GM12872 (cell line): ENCODE data around the gene PRDM16.

Experiments used
- CTCF ChIP-seq: IDR thresholded peaks from 3 replicates; pipeline ENCODE4 v1.5.1; 2011; ENCODE audit warnings: low read depth, mild to moderate bottlenecking, low read length, moderate library complexity; ENCODE audit not compliant: insufficient read depth

PRDM16 gene

DNA sequence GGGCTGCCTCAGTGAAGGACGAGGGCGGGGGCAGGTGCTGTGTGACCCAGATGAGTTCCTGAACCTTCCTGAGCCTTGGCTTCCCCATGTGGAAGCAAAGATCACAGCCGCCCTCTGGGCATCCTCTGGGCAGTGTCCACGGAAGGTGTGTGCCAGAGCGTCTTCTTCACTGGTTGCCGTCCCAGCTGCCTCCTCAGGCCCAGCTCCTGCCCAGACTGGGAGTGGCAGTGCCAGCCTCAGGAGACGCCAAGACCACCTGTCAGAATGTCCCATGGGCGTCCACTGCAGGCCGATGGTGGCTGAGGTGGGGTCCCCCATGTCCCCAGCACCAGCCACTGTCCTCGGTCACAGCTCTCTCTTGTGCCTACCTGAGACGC, 395.6 kb downstream of the PRDM16 start:
- TF ChIP-seq CTCF: no peak

GRCh38 chr1:3465091-3465934, 396.3 kb downstream of the PRDM16 start:
- no peak for TF ChIP-seq CTCF

DNA sequence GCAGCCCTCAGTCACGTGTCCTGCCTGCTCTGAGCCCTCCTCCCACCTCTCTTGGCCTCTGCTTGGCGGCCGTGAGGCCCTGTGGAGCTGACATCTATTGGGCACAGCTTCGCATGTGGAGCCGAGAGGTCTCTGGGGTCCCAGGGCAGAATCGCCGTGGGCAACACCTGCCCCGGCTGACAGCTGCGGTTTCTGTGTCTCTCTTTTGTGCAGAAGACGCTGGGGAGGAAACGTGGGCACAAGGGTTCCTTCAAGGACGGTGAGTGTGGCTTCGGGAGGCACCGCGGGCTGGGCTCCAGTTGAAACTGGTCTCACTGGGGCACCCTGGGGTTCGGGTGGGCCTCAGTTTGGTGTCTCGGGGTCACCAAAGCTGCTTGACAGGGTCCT, 396.9 kb downstream of the PRDM16 start:
- TF ChIP-seq CTCF: no peak

- no peak for TF ChIP-seq CTCF
These were observed 397.5 kb downstream of the PRDM16 start for GRCh38 chr1:3466366-3467075.

- no peak for TF ChIP-seq CTCF
These were observed 398.4 kb downstream of the PRDM16 start for GRCh38 chr1:3467096-3468036.

DNA sequence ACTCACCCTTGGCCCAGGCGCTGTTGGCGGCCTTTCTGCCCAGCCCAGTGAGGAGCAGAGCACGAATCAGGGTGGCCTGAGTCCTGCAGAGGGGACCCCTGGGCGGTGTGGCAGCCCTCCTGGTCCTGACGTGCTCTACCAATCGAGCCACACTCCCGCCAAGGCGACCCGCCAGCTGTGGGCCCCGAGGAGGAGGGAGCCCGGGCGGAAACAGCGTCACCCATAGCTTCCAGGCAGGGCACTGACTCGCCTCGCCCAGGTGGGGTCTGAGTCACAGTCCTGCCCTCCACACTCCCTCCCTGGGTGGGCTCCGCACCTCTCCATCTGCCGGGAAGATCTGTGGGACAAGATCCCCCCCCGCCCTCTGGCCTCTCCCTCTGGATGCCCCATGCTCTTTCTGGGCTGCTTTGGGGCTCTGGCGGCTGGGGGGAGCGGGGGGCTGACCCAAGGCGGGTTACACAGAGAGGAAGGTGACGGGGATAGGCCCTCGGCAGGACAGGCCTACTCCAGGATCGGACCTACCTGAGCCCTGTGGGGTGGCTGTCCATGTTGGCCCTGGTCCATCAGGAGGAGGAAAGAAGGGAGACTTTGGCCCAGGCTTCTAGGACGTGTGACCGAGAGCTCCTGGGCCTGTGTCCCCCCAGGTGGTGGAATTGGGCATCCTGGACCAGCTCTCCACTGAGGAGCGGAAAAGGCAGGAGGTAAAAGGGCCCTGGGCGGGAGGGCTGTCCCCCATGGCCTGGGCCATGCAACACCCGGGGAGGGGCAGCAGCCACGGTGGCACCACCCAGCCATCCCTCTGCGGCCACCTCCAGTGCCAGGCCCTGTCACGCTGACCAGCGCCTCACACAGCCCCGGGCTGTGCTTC, 399.5 kb downstream of the PRDM16 start:
- no peak for TF ChIP-seq CTCF
